ENCODE measurements around the gene SUV39H2.
"Not testable (repeated sequence)": the region's sequence is repeated elsewhere in the genome, so short reads cannot be mapped to it uniquely, and the experiment has no call there.

Gene SUV39H2

DNA sequence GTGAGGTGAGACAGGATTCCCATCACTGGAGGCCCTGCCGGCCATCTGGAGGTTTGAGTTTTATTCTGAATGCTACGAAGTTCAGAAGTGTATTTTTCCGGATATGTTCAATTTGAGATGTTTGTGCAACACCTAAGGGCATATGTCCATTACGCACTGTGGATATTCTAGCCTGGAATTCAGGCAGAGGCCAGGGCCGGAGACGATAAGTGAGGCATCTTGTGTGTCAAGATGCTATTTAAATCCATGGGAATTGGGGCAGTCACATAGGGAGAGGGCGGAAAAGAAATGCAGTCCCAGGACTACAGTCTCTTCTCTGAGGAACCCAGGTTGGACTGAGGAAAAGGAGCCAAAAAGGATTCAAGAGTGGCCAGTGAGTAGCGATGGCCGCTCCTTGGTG lies 1.9 kb upstream of the SUV39H2 start:
- DNase-seq, result no peak

DNA sequence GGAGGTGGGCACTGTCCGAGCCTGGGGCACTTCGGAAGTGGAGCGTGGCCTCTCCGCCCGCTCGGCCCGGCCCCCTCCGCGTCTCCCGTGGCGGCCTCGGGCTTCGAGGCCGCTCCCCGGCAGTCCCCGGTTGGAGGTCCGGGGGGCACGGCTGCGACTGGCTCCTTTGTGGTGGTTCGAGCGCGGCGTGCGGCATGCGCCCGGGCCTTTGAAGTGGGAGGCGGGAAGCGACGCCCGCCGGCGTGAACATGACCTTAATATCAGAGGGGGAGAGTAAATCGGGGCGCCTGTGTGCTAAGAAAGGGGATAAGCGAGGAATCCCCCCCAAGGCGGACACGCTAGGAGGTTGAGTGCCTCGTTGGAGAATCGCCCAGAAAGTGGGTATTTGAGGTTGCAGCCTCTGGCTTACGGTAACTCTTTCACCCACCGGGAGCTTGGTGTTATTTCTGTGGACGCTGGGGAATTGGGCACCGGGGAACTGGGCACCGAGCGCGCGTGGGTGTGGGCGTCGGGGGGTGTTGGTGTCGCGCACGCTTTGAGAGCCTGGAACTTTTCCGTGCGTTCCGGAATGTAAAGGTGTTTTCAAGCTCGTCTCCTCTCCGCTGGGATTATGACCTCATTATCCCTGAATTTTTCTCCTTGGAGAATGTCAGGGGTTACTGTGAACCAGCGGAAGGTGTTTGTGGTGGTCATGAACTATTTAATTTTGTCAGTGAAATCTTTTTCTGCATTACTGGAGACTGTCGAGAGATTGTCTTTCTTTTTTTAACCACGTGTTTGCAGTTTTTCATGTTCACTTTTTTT lies 660 bp downstream of the SUV39H2 start:
- peak; percentile 21 for DNase-seq

DNA sequence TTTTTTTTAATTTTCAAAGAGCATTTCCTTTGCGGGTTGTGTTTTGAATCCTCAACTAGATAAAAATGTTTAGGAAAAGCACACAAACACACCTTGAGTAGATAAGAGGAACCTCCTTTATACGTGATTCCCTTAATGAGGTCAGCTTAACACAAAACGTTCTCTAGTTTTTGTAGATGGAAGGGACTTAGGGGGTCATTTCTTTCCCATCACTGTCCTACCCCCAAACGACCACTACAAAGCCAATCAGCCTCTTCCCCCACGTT lies 1.2 kb downstream of the SUV39H2 start:
- DNase-seq, result no peak

DNA sequence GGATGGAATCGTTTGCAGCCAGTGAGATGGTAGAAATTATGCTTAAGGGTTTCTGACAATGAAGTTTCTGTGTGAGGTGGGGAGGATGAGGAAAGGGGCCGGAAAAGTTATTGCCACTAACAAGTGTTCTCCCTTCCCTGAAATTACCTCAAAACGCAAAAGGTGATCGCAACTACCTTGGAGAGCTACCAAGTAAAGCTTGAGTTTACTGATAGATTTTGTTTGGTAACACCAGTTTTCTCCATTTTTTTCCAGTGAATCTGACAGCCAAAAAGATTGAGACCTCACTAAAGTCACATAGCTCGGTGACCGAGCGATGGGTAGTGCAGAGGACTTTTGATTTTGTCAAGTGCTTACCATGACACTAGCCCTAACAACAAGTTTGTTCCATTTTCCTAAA lies 1.6 kb downstream of the SUV39H2 start:
- DNase-seq, result no peak

DNA sequence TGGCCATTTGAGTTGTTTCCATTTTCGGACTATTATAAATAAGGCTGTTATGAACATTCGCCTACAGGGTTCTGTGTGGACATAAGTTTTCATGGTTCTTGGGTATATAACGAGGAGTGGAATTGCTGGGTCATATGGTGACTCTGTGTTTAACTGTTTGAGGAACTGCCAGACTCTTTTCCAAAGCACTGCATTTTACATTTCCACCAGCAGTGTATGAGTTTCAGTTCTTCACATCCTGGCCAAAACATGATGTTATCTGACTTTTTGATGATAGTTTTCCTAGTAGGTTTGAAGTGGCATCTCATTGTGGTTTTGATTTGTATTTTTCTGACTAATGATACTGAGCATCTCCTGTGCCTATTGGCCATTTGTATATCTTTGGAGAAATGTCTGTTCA lies 5.4 kb downstream of the SUV39H2 start:
- DNase-seq, result no peak

DNA sequence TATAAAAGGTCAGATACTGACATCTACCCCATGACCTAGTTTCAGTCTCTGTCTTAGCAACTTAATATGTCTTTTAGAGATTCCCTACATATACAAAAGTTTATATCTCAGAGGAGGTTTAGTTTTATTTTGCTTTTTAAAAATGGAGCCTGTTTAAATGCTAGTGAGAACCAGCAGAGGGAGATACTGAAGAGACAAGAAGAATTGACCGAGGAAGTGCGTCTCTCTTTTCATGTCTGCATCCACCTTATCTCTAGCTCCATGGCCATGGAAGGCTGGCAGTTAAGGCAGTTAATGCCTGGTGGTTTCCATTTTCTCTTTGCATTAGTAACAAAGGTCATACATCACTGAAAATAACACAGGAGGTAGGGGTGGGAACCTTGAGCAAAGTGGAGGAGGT lies 10.7 kb downstream of the SUV39H2 start:
- no peak for DNase-seq

DNA sequence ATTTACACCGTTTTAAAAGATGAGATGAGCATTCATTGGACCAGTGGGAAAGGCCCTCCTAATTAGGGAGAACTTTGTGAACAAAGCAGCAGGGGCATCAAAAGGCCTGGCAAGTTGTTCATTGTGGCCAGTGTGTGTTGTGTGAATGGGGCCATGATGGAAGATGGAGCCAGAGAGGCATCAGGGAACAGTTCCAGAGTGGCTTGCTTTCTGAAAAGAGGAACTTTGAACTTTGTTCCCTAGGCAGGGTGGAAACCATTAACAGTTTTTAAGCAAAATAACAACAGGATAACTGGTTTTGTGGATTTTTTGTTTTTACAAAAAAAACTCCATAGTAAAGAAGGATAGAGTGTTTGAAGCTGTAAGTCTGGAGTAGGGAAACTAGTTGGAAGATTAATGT lies 12.5 kb downstream of the SUV39H2 start:
- no peak for DNase-seq

DNA sequence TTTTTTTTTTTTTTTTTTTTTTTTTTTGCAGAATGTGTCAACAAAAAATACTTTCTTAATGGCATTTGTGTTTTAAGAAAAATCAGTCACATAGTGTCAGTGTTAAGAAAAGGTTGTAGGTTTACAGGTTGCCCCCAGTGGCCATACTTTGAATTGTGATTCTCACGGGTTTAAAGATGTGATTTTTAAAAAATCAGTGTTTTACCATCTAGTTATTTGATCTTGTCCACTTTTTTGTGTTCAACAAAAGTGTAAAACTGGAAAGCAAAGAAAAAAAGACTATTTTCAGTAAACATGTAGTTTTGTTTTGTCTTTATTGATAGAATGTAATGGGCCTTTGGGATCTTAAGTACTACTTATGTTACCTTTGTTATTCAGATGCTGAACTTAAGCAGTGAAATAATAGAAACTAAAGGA lies 25.7 kb downstream of the SUV39H2 start:
- peak; percentile 42 for DNase-seq

DNA sequence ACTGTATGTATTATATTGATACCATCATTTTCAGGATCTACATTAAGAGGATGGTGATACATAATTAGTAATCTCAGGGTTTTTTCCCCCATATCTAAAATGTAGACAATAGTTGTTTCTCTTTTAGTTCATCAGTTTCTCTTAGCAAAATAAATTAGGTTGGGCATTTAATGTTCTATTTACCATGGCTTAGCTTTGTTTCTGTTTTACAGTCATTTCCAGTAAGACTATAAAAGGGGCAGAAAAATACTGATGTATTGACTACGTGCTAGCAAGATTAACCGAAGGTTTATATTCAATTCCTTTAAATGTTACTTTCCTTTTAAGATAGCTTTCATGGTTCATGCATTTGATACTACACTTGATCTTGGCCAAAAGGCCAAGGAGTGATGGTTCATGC lies 26.2 kb downstream of the SUV39H2 start:
- DNase-seq, result no peak

DNA sequence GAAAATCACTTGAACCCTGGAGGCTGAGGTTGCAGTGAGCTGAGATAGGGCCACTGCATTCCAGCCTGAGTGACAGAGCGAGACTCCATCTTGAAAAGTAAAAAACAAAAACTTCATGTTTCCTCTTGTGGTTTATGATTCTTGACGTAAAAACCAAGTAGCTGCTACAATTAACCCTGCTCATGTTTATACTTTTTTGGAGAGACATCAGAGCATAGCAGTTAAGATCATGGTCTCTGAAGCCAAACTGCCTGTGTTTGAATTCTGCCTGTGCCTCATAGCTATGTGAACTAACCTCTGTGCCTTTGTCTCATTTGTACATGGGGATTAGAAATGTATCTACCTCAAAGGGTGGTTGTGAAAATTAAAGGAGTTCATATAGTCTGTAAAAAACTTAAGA lies 27.2 kb downstream of the SUV39H2 start:
- DNase-seq, result no peak

DNA sequence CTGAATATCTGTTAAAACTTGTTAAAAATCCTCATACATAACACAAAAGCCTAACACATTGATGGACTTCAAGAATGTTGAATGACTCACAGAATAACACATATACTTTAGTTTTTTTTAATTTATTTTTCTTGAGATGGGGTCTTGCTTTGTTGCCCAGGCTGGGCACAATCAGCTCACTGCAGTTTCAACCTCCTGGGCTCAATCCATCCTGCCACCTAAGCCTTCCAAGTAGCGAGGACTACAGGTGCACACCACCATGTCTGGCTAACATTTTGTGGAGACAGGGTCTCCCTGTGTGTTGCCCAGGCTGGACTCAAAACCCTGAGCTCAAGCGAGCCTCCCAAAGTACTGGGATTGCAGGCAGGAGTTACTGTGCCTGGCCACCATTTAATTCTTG lies 28.1 kb downstream of the SUV39H2 start:
- DNase-seq, result no peak

DNA sequence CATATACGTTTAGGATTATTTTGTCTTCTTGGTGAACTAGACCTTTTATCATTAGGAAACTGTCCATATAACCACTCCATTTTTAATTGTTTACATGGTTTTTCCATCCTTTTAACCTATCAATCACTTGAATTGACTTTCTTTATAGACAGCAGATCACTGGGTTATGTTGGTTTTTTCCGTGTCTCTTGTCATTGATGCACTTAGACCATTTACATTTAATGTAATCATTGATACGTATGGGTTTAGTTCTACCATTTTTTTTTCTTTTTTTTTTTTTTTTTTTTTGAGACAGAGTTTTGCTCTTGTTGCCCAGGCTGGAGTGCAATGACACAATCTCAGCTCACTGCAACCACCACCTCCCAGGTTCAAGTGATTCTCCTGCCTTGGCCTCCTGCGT lies 28.9 kb downstream of the SUV39H2 start:
- DNase-seq, result not testable (repeated sequence)

DNA sequence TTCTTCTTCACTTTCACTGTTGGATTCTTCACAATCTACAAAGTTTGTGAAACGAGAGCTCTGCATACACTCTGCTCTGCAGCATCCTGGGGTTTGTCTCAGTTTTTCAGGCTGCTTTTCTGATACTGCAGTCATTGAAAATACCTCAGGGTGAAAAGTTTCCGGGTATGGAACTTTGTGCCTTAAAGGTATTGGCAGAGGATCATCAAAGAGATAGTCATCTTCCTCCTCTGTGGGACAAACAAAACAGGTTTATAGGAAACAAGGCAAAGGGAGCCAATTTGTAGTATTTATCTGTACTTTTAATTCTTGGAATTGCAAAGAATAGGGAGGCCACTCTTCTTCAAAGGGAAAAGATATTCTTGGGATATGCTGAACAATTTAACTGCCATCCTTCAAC lies 30.4 kb downstream of the SUV39H2 start:
- no peak for DNase-seq

DNA sequence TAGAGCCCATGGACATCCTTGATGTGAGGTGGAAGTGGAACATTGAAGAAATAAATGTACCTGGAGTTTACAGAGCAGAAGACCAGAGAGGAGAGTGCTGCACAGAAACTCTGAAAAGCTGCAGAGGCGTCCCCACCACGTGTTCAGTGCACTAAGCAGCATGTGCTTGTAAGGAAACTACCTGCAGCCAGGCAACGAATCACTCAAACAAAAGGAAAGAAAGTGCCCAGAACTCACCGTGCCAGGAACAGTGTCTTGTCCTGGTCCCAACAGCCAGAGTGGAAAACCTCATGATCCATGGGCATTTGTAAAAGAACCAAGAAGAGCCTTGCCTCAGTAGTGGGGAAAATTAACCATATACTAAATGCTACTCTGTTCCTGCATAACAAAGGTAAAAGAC lies 32.3 kb downstream of the SUV39H2 start:
- no peak for DNase-seq

DNA sequence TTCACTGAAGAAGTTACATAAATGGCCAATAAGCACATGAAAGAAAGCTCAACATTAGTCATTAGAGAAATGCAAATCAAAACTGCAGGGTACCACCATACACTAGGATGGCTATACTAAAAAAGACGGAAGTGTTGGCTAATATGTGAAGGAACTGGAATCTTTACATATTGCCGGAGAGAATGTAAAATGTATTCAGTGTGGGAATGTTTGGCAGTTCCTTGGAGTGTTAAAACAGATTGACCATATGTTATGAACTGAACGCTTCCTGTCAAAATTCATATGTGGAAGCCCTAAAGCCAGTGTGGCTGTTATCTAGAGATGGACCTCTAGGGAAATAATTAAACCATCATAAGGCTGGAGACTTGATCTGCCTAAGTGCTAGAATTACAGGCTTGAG lies 33.1 kb downstream of the SUV39H2 start:
- DNase-seq, result no peak

DNA sequence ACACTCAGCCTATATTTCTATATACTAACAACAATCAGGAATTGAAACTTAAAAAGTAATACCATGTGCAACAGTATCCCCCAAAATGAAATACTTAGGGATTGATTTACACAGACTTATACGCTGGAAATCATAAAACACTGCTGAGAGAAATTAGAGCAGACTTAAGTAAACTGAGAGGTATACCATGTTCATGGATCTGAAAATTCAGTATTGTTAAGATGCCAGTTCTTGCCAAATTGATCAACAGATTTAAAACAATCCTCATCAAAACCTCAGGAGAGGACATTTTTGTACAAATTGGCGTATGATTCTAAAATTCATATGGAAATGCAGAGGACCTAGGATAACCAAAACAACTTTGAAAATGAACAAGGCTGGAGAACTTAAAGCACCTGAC lies 37.9 kb downstream of the SUV39H2 start:
- no peak for DNase-seq

DNA sequence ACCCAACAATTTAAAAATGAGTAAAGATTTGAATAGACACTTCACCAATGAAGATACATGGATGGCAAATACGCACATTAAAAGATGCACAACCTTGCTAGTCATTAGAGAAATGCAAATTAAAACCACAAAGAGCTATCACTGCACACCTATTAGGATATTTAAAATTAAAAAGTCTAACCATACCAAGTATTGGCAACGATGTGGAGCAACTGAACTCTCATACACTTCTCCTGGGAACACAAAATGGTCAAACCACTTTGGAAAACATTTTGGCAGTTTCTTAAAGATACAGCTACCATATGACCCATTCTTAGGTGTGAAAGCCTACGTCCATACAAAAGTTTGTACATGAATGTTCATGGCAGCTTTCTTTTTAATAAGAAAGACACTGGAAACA lies 39.2 kb downstream of the SUV39H2 start:
- no peak for DNase-seq

DNA sequence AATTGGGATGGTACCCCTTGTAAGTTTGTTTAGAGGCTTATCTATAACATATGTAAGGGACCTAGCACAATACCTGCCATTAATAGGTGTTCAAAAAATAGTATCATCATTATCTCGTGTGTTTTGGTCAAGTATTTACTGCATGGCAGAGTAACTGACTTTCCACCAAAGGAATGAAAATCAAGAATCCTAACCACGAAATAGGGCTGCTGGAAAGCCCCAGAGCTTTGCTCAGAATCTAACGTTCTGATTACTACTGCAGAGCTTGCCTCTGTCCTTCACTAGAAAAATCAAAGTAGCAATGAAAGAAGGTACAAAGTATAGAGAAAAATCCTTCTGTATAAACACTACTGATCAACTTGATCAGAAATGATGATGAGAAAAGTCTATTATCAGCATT lies 40.3 kb downstream of the SUV39H2 start:
- DNase-seq, result no peak

DNA sequence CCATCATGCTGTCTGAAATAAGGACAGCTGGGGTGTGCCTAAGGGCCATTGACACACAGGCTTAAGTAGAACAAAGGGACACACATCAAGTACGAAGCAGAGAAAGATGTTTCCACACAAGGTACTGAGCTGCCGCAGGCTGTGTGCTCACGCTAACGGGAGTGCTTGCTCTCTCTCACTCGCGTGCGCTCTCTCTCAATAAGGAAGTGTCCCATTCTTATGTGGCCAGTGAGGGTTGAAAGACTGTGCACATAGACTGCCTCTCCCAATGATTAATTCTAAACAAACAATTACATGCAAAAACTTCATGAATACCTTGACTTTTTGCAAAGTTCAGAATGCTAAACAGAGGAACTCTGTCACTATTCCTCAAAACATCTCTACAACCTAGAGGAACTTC lies 45.3 kb downstream of the SUV39H2 start:
- no peak for DNase-seq

DNA sequence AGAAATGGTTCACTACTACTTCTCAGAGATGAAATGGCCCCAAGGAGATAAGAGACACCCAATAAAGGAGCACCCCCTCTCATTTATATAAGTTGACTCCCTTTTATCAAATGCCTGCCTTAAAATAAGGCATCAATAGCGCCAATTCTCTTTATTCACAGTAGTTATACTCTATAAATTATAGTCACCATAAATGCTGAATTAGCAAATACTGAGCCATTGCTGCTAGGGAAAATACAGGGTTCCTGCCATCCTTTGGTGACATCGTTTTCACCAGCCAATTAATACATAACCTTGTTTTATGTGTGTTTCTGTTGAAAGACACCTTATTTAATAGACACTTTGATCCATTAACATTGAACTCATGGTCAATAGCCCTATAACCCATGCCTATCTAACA lies 46.6 kb downstream of the SUV39H2 start:
- DNase-seq, result no peak

DNA sequence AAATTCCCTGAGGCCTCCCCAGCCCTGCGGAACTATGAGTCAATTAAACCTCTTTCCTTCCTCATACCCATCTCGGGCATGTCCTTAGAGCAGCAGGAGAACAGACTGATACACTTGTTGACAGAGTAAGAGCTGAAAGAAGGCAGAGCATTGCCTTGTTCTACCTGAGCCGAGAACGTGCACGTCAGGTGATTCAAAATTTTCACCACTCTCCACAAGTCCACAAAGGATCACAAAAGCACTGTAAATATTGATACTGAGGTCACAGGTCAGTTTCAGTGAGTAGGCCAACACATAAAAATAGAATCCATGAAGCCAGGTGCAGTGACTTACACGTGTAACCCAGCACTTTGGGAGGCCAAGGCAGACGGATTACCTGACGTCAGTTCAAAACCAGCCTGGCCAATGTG lies 47.4 kb downstream of the SUV39H2 start:
- no peak for DNase-seq

DNA sequence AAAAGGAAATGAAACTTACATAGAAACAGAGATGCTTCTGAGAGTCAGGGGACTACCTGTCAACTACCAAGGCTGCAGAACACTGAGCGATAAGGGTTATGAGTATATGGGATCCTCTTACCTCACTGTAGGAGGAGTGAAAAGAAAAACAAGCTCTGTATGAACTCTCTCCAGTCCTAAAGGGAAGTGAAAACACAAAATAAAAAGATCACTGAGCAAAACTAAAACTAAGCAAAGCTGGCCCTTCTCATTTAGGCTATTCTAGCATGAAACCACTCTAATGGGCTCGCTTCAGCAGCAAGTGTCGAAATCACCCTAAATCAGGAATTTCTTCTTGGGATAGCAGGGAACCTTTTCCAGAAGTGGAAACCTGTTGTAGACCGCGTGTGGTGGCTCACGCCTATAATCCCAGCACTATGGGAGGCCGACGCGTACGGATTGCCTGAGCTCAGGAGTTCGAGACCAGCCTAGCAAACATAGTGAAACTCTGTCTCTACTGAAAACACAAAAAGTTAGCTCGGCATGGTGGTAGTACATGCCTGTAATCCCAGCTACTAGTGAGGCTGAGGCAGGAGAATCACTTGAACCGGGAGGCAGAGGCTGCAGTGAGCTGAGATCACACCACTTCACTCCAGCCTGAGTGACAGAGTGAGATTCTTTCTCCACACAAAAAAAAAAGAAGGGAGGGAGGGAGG lies 48.2 kb downstream of the SUV39H2 start:
- no peak for DNase-seq

DNA sequence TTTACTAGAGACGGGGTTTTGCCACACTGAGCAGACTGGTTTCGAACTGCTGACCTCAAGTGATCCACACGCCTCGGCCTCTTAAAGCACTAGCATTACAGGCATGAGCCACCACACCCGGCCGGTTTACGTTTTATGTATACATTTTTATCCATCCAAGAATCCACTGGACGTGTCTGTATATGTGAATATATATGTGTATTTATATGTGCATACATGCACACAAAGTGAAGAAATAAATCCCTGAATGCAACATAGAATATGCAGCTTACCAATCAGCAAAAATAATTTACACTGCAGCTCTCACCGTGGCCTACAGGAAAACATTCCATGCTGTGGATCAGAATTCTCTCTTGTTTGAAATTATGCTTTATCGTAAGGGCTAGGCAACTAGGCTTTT lies 51.9 kb downstream of the SUV39H2 start:
- DNase-seq, result no peak

DNA sequence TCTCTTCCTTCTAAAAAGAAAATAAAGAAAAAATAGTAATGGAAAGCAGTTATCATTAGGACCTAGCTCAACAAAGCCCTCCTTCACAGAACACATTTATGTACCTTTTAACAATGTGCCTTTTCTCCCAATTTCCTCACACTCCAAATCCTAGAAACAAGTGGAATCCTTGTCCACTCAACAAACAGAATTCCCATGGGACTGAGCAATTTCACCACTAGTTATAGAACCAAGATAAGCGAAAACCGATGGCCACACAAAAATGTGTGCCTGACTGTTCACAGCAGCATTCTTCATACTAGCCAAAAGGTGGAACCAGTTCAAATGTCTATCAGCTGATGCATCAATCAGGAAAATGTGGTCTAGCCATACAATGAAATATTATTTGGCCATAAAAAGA lies 57.9 kb downstream of the SUV39H2 start:
- no peak for DNase-seq

DNA sequence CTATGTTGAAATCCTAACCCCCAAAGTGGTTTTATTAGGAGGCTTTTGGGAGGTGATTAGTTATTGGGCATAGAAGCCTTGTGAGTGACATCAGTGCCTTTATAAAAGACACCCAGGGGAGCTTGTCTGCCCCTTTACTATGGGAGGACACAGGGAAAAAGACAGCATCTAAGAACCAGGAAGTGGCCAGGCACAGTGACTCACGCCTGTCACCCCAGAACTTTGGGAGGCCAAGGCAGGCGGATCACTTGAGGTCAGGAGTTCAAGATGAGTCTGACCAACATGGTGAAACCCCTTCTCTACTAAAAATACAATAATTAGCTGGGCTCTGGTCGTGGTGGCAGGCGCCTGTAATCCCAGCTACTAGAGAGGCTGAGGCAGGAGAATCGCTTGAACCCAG lies 60.3 kb downstream of the SUV39H2 start:
- peak; percentile 45 for DNase-seq

Data from HCEC 1CT (cell line).